ENCODE data around the gene OSR1.

DNA sequence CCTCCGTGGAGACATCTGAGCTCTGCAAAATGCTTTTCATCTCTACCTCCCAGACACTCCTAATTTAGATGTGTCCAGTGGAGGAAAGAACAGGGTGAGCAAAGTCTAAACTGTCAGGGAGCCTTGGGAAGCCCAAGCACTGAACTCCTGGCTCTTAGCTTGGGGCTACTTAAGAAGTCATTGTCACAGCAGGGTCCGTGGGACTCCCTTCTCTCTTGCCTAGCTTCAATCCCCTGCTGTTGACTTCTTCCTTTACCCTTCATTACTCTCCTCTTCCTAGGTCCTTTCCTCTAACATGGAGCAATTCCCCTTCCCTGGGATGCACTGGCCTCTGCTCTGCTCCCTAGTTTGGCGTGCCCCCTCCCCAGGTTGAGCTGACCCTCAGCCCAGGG lies 3.4 kb downstream of the OSR1 start:
- TF ChIP-seq CTCF (conservative IDR thresholded peaks at IDR 0.05): no peak
- TF ChIP-seq ZFX (IDR thresholded peaks at IDR 0.05): no peak

Measured in C4-2B (cell line).